Heart left ventricle (tissue), 16 donors: ENCODE measurements around the gene KLHDC1. TPM values are rescaled to one million over a fixed set of nuclear protein-coding genes. Genes with fewer than 3 reads are reported as not detected.
"Not testable (repeated sequence)": the region's sequence is repeated elsewhere in the genome, so short reads cannot be mapped to it uniquely, and the experiment has no call there.

Experiments
- ATAC-seq, 4 donors: fragments of 200-7000 bp; cut with Tn5 transposase; one replicate each; pipeline ENCODE4 v1.9.1; 2020 to 2022; ENCODE audit warnings: moderate library complexity in 4 of 4, mild to moderate bottlenecking in 3 of 4, moderate number of reproducible peaks in 1 of 4
- DNase-seq, 5 donors: peaks; one replicate each; pipeline ENCODE4 v3.0.0-alpha.2; 2020
- H3K27ac ChIP-seq, 12 donors: fragments of 200-600 bp; sonication (generic) in 4 of 12; one replicate each; pipeline versions ENCODE4 v1.5.0 to v1.8.0; 2016 to 2022; ENCODE audit warnings: mild to moderate bottlenecking in 2 of 12
- H3K27me3 ChIP-seq, 9 donors: fragments of 200-600 bp; sonication (generic) in 2 of 9; one replicate each; pipeline versions ENCODE4 v1.5.1 to v1.8.0; 2016 to 2022; ENCODE audit warnings: mild to moderate bottlenecking in 3 of 9
- H3K36me3 ChIP-seq, 9 donors: fragments of 200-600 bp; sonication (generic) in 2 of 9; one replicate each; pipeline versions ENCODE4 v1.5.0 to v1.8.0; 2018 to 2022; ENCODE audit warnings: mild to moderate bottlenecking in 2 of 9
- H3K4me1 ChIP-seq, 12 donors: fragments of 200-600 bp; sonication (generic) in 4 of 12; one replicate each; pipeline versions ENCODE4 v1.5.0 to v1.8.0; 2016 to 2022; ENCODE audit warnings: mild to moderate bottlenecking in 3 of 12
- H3K4me3 ChIP-seq, 12 donors: fragments of 200-600 bp; sonication (generic) in 4 of 12; one replicate each; pipeline versions ENCODE4 v1.5.0 to v1.8.0; 2017 to 2022; ENCODE audit warnings: mild to moderate bottlenecking in 9 of 12, moderate library complexity in 4 of 12
- H3K9me3 ChIP-seq, 12 donors: fragments of 200-600 bp; sonication (generic) in 4 of 12; one replicate each; pipeline versions ENCODE4 v1.5.0 to v1.8.0; 2016 to 2022; ENCODE audit warnings: mild to moderate bottlenecking in 1 of 12
- CTCF ChIP-seq, 12 donors: fragments of 200-600 bp; sonication (generic) in 4 of 12; IDR thresholded peaks; one replicate each; pipeline versions ENCODE4 v1.5.0 to v1.8.0; 2018 to 2022; ENCODE audit warnings: antibody characterized with exemption in 12 of 12, mild to moderate bottlenecking in 5 of 12
- POLR2A ChIP-seq, 2 donors: fragments of 450-650 bp; IDR thresholded peaks; one replicate each; pipeline ENCODE4 v1.6.1; 2017; ENCODE audit warnings: antibody characterized with exemption in 2 of 2, mild to moderate bottlenecking in 2 of 2, moderate library complexity in 2 of 2
- WGBS, 4 donors: extraction: QIAGEN DNeasy Blood & Tissue Kit in 2 of 4; methylation state at CpG; one replicate each; pipeline versions ENCODE4 v1.1.5 to v1.1.7; 2013 to 2018; 5-methylcytosine and 5-hydroxymethylcytosine counted together
- intact Hi-C, 10 donors: fragments of 100-400 bp; cut with DNase I; formaldehyde crosslinking; loops; one replicate each; pipeline versions ENCODE4 v1.11.1 to v1.14.2; 2022
- polyA plus RNA-seq, 2 donors: library from polyadenylated mRNA; stranded (reverse); fragments of 200-250 nt; gene quantifications; one replicate each; pipeline ENCODE4 v1.2.3, GENCODE V29; 2013
- total RNA-seq, 9 donors: library from RNA; depleted of rRNA in 2 of 9; stranded (reverse); fragments of >200 nt in 2 of 9; fragmentation: NEBNext Ultra II Directional in 3 of 9; extraction: Animal tissue kit (Norgen Biotek cat#: 25700) in 3 of 9; gene quantifications; one replicate each; pipeline versions ENCODE4 v1.1.0 to v1.2.4, GENCODE V29; 2016 to 2023
- donor health status: ischemic (EF 13 %, LVEDD 7.1; RV severe dilation, severe dysfunction).
- donor health status: healthy with polysubstance abuse.
- donor health status: DM: no; HTN: yes; CAD: no.
- donor health status: DM: no; HTN: no; CAD: no.
- donor health status: ischemic (EF 25% LVEDD 6.9; RV normal size, moderate dysfunction).
- donor health status: ischemic (EF 25% LVEDD 5.7; RV mildly dilated, moderate dysfunction).
- donor health status: healthy.
- donor health status: DM: yes; HTN: yes; CAD: no.
- donor health status: ischemic (EF 35%, LVEDD 5.7; RV mildly dilated, moderate dysfunction).
- donor health status: nonischemic (EF 11% LVEDD 7.7; RV severe dilation, severe dysfunction).
- donor health status: DM: yes; HTN: yes; CAD: no.
- donor health status: PGD.
- donor health status: ischemic (EF 29% LVEDD 5.4; RV normal size, mild dysfunction).
- donor health status: nonischemic (EF 23%, LVEDD 6.1; RV moderate dilation, normal function).

KLHDC1 gene
- total and polyA plus RNA-seq, 11 donors: 1.1 to 9.8 (median 6.4) TPM

- peaks cover 0 to 17% (median 9%) of the 10 kb centered on the region in 9 donors for H3K36me3 ChIP-seq
- no peak overlapping the region for H3K27ac ChIP-seq
- H3K4me3 ChIP-seq: no peak overlapping the region
- no peaks in the 10 kb centered on the region for H3K4me1 ChIP-seq
- 61 to 70% (median 64%) methylated on average over 3 of the region's 3 CpGs for WGBS, 4 donors
- TF ChIP-seq POLR2A (IDR thresholded peaks at IDR 0.05) (no peak), CTCF (IDR thresholded peaks at IDR 0.05) (no peak)
- intact Hi-C loops: no loop called here
- ATAC-seq (no peak), DNase-seq (no peak)
- no peaks in the 10 kb centered on the region for H3K27me3 ChIP-seq
- no peaks in the 10 kb centered on the region for H3K9me3 ChIP-seq
Observed at GRCh38 chr14:49703965-49704364, 11.0 kb downstream of the KLHDC1 start.

- intact Hi-C loops, ATAC-seq, H3K4me3 ChIP-seq, H3K4me1 ChIP-seq, H3K9me3 ChIP-seq, DNase-seq, H3K27ac ChIP-seq, H3K27me3 ChIP-seq: not testable (repeated sequence)
- H3K36me3 ChIP-seq: peaks cover 0 to 21% (median 9%) of the 10 kb centered on the region in 9 donors
- WGBS, 4 donors: 89 to 95% (median 91%) methylated on average over 4 of the region's 4 CpGs
Observed at GRCh38 chr14:49704471-49704870, 11.6 kb downstream of the KLHDC1 start.

GRCh38 chr14:49710993-49711392 is 18.1 kb downstream of the KLHDC1 start:
- H3K4me1 ChIP-seq, H3K9me3 ChIP-seq, DNase-seq, H3K27ac ChIP-seq, H3K4me3 ChIP-seq, intact Hi-C loops, H3K27me3 ChIP-seq, ATAC-seq: not testable (repeated sequence)
- WGBS, 4 donors: 96 to 97% (median 97%) methylated on average over 11 of the region's 11 CpGs
- peaks cover 0 to 64% (median 18%) of the 10 kb centered on the region in 9 donors for H3K36me3 ChIP-seq

GRCh38 chr14:49720744-49721143 is 27.8 kb downstream of the KLHDC1 start:
- intact Hi-C loops: no loop called here
- Histone ChIP-seq H3K36me3 (peaks cover 0 to 88% (median 22%) of the 10 kb centered on the region in 9 donors), H3K4me3 (no peak overlapping the region), H3K9me3 (no peaks in the 10 kb centered on the region), H3K27ac (no peak overlapping the region), H3K27me3 (no peaks in the 10 kb centered on the region), H3K4me1 (no peaks in the 10 kb centered on the region)
- TF ChIP-seq POLR2A (IDR thresholded peaks at IDR 0.05) (no peak), CTCF (IDR thresholded peaks at IDR 0.05) (no peak)
- no peak for DNase-seq
- no peak for ATAC-seq

- DNase-seq, ATAC-seq, H3K27ac ChIP-seq, H3K4me1 ChIP-seq, H3K9me3 ChIP-seq, intact Hi-C loops, H3K27me3 ChIP-seq, H3K4me3 ChIP-seq: not testable (repeated sequence)
- 88 to 90% (median 89%) methylated on average over 9 of the region's 9 CpGs for WGBS, 4 donors
- H3K36me3 ChIP-seq: peaks cover 0 to 93% (median 29%) of the 10 kb centered on the region in 9 donors
Observed at GRCh38 chr14:49721733-49722435, 29.0 kb downstream of the KLHDC1 start.

- peaks cover 0 to 96% (median 40%) of the 10 kb centered on the region in 9 donors for H3K36me3 ChIP-seq
- H3K27ac ChIP-seq: no peak overlapping the region
- no peaks in the 10 kb centered on the region for H3K27me3 ChIP-seq
- 86 to 91% (median 88%) methylated on average over 5 of the region's 5 CpGs for WGBS, 4 donors
- ATAC-seq: no peak
- DNase-seq: no peak
- intact Hi-C loops: no loop called here
- TF ChIP-seq CTCF (IDR thresholded peaks at IDR 0.05) (no peak), POLR2A (IDR thresholded peaks at IDR 0.05) (no peak)
- no peak overlapping the region for H3K4me3 ChIP-seq
- H3K9me3 ChIP-seq: no peaks in the 10 kb centered on the region
- no peaks in the 10 kb centered on the region for H3K4me1 ChIP-seq
Observed at GRCh38 chr14:49727171-49727570, 34.3 kb downstream of the KLHDC1 start.
